Germinal center (tissue), 1 donor: ENCODE data around the gene PRR5.
"Not testable (repeated sequence)": the region's sequence is repeated elsewhere in the genome, so short reads cannot be mapped to it uniquely, and the experiment has no call there.

Experiments
- DNase-seq: peaks from one replicate; pipeline ENCODE4 v3.0.0; 2012; ENCODE audit warnings: mixed read lengths, low spot score

The PRR5 gene, protein sequence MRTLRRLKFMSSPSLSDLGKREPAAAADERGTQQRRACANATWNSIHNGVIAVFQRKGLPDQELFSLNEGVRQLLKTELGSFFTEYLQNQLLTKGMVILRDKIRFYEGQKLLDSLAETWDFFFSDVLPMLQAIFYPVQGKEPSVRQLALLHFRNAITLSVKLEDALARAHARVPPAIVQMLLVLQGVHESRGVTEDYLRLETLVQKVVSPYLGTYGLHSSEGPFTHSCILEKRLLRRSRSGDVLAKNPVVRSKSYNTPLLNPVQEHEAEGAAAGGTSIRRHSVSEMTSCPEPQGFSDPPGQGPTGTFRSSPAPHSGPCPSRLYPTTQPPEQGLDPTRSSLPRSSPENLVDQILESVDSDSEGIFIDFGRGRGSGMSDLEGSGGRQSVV

DNA sequence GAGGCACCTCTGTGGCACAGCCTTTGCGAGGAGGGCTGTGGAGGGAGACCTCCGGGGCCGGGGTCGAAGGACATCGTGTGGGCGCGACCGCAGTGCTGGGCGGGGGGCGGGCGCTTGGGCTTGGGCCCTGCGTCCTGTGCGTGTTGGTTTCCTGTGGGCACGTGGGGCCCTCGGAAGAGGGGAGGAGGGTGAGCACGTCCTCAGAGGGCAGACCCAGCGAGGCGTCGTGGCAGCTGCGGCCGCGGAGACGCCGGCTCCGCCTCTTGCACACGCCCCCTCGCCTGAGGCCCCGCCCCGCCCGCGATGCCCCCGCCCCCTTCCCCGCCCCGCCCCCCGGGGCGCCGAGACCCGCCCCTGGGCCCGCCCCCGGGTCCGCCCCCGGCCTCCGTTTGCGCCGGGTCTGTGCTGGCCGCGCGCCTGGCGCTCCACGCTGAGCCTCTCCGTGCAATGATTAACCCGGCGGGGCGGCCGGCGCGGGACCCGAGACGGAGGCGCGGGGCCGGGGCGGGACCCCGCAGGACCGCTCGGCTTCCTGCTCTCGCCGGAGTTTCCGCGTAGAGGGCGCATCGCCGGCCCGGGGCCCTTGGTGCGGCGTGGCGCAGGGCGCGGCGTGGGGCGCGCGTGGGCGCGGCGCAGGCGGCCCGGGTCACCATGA, at the start of gene PRR5:
Gene PRR5, plus strand, starts transcription at position 381 of the 655 bp plus-strand sequence. Its CDS starts 271 bp downstream, at position 652.
- DNase-seq = peak; percentile 90

- not testable (repeated sequence) for DNase-seq
These were observed 49.1 kb upstream of the PRR5 start for GRCh38 chr22:44652866-44653265.

DNA sequence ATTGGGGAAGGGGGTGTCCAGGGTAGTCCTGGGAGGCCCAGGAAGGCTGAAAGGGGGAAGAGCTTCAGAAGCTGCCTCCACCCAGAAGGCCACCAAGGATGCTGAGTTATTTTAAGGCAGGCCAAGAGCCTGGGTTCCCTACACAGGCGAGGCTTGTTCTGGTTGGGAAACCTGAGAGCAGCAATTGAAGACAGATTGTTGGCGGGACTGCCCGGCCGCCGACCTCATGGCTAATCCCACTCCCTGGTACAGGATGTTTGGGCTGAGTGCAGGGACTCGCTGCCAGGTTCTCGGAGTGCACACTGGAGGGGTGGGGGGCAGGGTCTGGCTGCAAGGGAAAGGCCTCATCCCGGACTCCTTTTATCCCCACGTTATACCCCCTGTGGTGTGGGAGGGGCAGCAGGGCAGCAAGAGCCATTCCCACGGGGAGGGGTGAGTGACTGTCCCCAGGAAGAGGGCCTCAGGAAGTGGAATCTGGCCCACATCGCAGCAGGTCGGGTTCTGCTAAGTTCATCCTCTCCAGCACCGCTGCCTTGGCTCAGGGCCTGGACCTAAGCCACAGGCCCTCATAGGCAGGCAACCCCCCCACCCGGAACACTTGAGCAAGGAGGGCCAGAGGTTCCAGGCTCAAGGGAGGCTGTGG, 43.6 kb upstream of the PRR5 start:
- no peak for DNase-seq

DNA sequence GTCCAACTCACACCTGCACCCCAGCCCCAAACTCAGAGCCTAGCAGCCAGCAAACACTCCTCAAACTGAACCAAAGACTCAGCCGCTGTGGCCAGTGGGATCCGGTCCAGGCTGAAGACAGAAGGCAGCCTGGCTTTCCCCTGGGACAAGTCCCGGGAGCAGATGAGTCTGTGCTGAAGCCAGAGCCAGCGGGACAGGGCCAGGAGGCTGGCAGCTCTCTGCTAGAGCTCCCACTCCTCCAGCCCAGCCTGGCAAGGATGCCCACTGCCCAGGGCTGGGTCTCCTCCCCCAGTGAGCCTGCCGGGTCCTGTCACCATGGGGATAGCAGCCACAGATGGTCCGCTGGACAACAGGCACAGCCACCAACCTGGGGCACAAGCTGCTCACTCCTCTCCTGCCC, 42.9 kb upstream of the PRR5 start:
- no peak for DNase-seq

DNA sequence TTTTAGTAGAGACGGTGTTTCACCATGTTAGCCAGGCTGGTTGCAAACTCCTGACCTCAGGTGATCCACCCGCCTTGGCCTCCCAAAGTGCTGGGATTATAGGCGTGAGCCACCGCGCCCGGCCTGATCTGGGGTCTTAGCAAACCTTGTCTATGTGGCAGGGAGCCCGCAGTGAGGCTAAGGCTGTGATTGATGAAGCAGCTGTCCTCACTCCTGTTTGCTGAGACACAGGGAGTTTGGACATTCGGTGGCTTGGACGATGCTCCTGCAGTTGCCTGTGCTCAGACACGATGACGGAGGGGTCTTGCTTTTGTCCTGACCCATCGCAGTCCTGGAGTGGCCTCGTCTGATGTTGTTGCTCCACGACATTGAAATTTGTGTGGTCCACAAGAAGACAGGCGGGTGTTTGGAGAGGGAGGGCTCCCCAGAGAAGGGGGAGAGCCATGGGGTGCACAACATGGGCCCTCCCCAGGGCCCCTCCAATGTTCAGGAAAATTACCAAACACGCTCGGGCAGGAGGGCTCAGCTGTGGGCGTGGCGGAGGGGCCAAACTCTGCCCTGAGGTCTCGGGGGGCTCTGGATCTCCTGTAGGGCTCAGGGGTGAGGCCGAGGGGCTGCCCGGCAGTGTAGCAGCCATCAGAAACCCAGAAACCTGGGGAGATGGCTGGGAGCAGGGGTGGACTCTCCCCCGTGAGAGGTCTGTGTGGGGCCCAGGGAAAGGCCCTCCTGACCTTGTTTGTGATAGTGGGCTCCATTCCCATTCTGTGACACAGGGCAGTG, 41.8 kb upstream of the PRR5 start:
- no peak for DNase-seq

DNA sequence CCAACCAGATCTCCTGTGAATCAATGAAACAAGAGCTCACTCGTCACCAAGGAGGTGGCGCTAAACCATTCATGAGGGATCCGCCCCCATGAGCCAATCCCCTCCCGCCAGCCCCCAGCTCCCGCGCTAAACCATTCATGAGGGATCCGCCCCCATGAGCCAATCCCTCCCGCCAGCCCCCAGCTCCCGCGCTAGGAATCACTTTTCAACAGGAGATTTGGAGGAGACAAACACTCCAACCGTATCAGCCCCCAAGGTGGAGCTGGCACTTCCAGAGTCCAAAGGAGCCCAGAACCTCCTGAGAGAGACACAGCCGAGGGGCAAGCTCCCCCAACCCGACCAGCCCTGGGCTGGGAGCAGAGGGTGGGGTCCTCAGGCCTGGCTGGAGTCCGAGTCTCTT, 40.9 kb upstream of the PRR5 start:
- DNase-seq = no peak

DNA sequence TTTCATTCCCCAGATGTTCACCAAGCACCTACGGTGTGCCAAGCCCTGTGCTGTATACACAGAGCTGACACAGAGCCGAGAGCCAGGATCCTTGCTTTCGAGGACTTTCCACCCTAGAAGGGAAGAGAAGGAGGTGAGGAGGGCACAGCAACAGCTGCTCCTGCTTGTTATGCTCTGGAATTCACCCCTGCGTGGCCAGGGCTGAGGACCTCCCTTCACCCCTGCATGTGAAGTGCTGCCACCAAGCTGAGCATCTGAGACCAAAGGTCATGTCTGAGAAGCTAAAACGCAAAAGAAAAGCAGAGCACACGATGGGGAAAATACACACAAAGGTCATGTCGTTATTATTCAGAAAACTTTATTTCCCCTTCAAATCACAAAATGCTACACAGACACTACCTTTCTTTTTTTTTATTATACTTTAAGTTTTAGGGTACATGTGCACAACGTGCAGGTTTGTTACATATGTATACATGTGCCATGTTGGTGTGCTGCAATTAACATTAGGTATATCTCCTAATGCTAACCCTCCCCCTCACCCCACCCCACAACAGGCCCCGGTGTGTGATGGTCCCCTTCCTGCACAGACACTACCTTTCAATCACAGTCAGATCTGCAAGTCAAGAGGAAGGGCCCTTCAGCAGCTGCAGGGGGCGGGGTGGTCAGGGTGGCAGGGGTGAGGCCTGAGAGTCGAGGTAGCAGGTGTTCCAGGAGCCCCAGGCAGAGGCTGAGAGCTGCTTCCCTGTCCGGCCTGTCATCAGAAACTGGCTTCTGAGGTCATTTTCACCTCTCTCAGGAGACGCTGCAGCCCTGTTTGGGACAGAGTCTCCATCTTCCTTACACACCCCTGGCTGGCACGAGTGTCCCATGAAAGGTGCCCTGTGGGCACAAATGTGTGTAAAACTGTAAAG, 40.1 kb upstream of the PRR5 start:
- DNase-seq = no peak

DNA sequence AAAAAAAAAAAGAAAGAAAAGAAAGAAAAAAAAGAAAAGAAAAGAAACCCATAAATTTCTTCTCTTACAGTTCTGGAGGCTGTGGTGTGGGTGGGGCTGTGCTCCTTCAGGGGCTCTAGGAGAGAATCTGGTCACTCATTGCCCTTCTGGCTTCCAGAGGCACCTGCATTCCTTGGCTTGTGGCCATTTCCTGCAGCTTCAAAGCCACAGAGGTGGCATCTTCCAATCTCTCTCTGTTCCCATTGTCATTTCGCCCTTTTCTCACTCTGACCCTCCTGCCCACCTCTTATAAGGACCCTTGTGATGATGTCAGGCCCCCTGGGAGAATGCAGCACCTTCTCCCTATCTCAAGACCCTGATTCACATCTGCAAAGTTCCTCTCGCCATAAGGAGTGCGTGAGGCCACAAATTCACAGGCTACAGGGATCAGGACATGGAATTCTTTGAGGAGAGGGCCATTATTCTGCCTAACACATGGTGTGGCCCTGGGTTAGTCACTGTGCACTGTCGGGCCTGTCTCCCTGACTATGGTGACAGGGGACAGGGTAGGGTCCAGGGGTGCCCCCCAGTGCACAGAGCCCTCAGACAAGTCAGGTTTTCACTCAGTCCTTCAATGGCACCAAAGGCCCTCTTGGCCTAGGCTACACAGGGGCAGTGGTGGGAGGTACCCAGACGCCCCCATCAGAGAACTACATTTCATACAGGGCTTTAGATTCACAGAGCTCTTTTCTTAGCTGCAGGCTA, 38.6 kb upstream of the PRR5 start:
- no peak for DNase-seq

DNA sequence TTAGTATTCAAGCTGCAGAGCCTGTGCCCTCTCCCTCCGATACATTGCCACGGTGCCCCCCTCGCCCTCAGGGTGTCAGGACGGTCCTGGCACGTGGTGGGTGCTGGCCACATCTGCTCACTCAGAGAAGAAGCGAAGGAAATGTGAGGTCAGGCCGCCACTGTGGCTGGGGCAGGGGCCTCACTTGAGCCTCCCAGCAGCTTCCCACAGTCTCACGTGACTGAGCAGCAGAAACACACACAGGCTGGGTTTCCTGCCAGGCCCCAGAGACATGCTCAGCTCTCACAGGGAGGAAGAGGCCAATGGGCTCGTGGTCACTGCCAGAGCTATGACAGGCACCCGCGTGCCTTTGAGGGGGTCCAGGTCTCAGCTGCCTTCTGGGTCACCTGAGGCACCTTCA, 37.9 kb upstream of the PRR5 start:
- no peak for DNase-seq

- no peak for DNase-seq
These were observed 36.9 kb upstream of the PRR5 start for GRCh38 chr22:44665115-44665514.

DNA sequence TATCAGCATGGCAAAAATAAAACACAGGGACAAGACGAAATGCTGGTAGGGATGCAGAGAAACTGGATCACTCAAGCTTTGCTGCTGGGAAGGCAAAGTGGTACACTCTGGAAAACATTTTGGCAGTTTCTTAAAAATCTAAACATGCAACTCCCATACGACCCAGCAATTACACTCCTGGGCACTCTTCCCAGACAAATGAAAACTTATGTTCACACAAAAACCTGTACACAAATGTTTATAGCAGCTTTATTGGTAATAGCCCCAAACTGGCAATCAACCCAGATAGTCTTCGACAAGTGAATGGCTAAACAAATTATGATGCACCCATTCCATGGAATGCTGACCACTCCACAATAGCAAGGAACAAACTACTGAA, 35.8 kb upstream of the PRR5 start:
- no peak for DNase-seq

- no peak for DNase-seq
These were observed 34.7 kb upstream of the PRR5 start for GRCh38 chr22:44667276-44667675.

- no peak for DNase-seq
These were observed 34.2 kb upstream of the PRR5 start for GRCh38 chr22:44667829-44668189.

- DNase-seq = no peak
These were observed 33.7 kb upstream of the PRR5 start for GRCh38 chr22:44668190-44668885.

DNA sequence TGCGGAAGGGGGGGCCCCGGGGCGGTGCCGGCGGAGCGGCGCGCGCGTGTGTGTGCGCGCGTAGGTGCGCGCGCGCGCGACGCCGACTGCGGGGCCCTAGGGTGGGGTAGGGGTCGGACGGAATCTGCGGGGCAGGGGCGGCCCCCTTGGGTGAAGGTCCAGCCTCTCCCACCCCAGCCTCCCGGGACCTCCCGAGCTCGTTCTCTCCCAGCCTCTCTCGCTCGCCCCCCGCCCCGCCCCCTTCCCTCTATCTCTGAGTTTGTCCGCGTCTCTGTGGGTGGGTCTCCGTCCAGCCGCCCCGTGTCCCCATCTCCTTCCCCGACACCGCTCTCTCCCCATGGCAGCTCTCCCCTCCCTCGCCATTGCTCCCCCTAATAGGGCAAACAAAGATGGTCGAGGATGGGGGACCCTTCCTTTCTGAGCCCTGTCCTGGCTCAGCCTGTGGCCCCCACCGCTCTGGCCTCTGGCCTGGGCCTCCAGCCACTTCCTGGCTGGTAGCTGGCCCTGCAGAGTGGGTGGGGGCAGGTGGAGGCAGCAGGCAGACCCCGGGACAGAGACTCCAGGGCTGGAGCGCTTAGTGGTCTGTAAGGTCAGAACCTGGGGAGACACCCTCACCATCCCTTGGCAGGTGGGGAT, 33.0 kb upstream of the PRR5 start:
- DNase-seq = no peak

- no peak for DNase-seq
These were observed 32.4 kb upstream of the PRR5 start for GRCh38 chr22:44669561-44669976.

- DNase-seq = no peak
These were observed 31.6 kb upstream of the PRR5 start for GRCh38 chr22:44670220-44670988.

DNA sequence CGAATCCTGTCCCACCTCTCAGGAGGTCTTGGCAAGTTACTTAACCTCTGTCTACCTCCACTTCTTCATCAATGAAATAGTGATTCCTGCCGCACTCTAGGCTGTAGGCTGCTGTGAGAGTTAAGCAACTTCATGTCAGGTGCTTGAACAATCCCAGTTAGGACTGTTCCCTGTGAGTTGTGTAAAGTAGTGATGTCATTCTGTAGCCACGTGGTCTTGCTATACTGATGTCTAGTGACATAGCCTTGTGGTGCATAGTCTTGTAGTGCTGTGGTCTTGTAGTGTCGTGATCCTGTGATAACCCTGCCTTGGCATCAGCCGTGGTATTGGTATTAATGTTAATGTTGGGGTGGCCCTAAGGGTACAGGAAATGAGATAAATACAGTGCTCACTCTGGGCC, 30.3 kb upstream of the PRR5 start:
- DNase-seq = no peak

DNA sequence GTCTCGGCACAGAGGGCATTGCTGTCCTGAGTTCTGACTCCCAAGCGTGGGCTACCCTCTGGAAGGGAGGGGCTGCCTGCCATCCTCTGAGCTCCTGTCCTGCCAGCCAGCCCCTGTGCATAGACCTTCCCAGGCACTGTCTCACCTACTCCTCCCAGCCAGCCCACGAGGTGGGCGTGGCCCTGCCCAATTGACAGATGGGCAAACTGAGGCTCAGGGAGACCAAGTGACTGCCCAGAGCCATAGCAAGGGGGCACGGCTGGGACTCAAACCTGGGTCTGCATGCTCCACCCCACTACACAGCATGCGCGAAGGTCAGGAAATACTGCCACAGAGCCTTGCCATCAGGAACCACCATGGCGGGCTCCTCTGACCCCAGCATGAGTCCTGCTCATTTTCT, 29.4 kb upstream of the PRR5 start:
- DNase-seq = no peak
